Endodermal cell (in vitro differentiated cells): ENCODE results near the gene PPP2R5B. TPM values are rescaled to one million over a fixed set of nuclear protein-coding genes. Genes with fewer than 3 reads are reported as not detected.

Experiments used
- DNase-seq: peaks from one replicate; pipeline ENCODE4 v3.0.0-alpha.2; 2017
- H3K27ac ChIP-seq: 2 replicates; pipeline ENCODE4 v1.5.1; 2013; ENCODE audit warnings: mild to moderate bottlenecking, low read depth, low read length, moderate library complexity
- H3K27me3 ChIP-seq: 2 replicates; pipeline ENCODE4 v1.6.1; 2013; ENCODE audit warnings: mild to moderate bottlenecking, low read length, moderate library complexity; ENCODE audit not compliant: insufficient read depth, control insufficient read depth, poor library complexity, severe bottlenecking
- H3K36me3 ChIP-seq: 2 replicates; pipeline ENCODE4 v1.7.0; 2013; ENCODE audit warnings: mild to moderate bottlenecking, low read length, moderate library complexity; ENCODE audit not compliant: control insufficient read depth, insufficient read depth
- H3K4me1 ChIP-seq: one replicate; pipeline ENCODE4 v1.7.0; 2013; ENCODE audit warnings: low read length; ENCODE audit not compliant: control insufficient read depth, insufficient read depth
- H3K4me3 ChIP-seq: 2 replicates; pipeline ENCODE4 v1.5.1; 2013; ENCODE audit warnings: mild to moderate bottlenecking, low read length, moderate library complexity
- H3K9ac ChIP-seq: 2 replicates; pipeline ENCODE4 v1.6.1; 2013; ENCODE audit warnings: mild to moderate bottlenecking, low read length, moderate library complexity; ENCODE audit not compliant: poor library complexity, severe bottlenecking; ENCODE audit errors: extremely low read depth
- H3K9me3 ChIP-seq: 2 replicates; pipeline ENCODE4 v1.6.1; 2013; ENCODE audit warnings: mild to moderate bottlenecking, low read length, moderate library complexity; ENCODE audit not compliant: control insufficient read depth
- H3K27ac Mint-ChIP-seq: 2 replicates; pipeline ENCODE4 v1.8.0; 2020; ENCODE audit warnings: mixed read lengths
- H3K27me3 Mint-ChIP-seq: 2 replicates; pipeline ENCODE4 v1.8.0; 2021; ENCODE audit warnings: mild to moderate bottlenecking, mixed read lengths; ENCODE audit not compliant: insufficient read depth
- H3K36me3 Mint-ChIP-seq: 2 replicates; pipeline ENCODE4 v1.8.0; 2020; ENCODE audit warnings: low read depth, mixed read lengths
- H3K4me1 Mint-ChIP-seq: 2 replicates; pipeline ENCODE4 v1.8.0; 2020; ENCODE audit warnings: mixed read lengths
- H3K4me3 Mint-ChIP-seq: 2 replicates; pipeline ENCODE4 v1.8.0; 2020; ENCODE audit warnings: mild to moderate bottlenecking, moderate library complexity, mixed read lengths
- H3K9me3 Mint-ChIP-seq: 2 replicates; pipeline ENCODE4 v1.8.0; 2020; ENCODE audit warnings: mild to moderate bottlenecking, mixed read lengths
- WGBS, 2 experiments: methylation state at CpG; one replicate each; pipeline versions ENCODE4 v1.1.5 to v1.1.7; 2013; ENCODE audit warnings: missing lambda C conversion rate in 2 of 2, mixed read lengths in 1 of 2; ENCODE audit not compliant: insufficient coverage in 1 of 2, insufficient read length in 1 of 2; 5-methylcytosine and 5-hydroxymethylcytosine counted together
- total RNA-seq, 2 donors: library from RNA; stranded (reverse); fragmentation: NEBNext Ultra II Directional in 1 of 2; extraction: Animal tissue kit (Norgen Biotek cat#: 25700) in 1 of 2; gene quantifications; 2 replicates in 1 of 2; 3 replicates in 1 of 2; pipeline ENCODE4 v1.2.1, GENCODE V29; 2021
- TF ChIP-seq, protein P1 (sequence below): fragments of 200-600 bp; sonication (generic); conservative IDR thresholded peaks from 2 replicates; pipeline ENCODE4 v1.5.0; 2021; ENCODE audit warnings: antibody characterized with exemption, mild to moderate bottlenecking

The PPP2R5B gene
- total RNA-seq, 2 donors from 2014 or later = 2.8 to 3.3 TPM

DNA sequence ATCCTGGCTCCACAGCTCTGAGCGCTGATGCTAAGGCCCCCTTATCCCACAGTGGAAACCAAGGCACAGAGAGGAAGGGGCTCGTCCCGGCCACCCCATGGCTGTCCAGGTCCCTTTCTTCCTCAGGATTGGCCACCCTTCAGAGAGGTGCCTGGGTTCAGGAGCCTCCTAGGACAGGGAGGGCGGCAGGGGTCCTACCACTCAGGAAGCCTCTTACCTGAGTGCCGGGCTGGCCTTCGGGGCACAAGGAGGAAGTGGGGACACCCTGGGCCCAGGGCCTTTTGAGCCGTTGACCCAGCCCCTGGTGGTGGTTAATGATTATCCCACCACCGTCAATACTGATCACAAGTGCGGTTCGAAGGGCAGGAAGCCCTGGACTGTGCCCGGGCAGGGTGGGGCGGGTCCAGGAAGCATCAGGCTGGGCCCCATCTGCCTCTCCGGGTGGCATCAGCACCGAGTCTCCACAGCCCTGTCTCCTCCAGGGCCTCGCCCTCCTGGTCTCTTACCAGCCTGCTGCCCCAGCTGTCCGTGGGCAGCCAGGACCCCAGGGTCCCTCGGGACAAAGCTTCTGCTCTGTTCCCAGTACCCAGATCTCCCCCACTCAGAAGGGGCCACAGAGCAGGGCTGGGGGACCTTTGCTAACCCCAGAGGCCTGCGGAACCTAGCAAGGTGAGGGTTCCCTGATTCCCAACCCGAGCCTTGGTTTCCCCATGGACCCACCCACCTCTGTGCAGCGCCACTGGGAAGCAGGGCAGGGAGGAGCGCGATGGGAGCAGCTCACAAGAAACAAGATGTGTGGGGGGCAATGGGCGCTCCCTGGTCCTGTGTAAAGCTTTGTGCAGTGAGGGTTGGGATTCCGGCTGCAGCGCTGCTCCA is 31.1 kb upstream of the PPP2R5B start:
- Mint-ChIP-seq H3K27me3 (no peaks in the 10 kb centered on the region), H3K4me3 (no peak overlapping the region), H3K27ac (no peak overlapping the region), H3K36me3 (peaks cover 6% of the 10 kb centered on the region), H3K9me3 (no peaks in the 10 kb centered on the region), H3K4me1 (peaks cover 15% of the 10 kb centered on the region)
- Histone ChIP-seq H3K4me3 (no peak overlapping the region), H3K36me3 (no peaks in the 10 kb centered on the region), H3K9ac (no peak overlapping the region), H3K27ac (no peak overlapping the region), H3K9me3 (no peaks in the 10 kb centered on the region), H3K4me1 (peaks cover 13% of the 10 kb centered on the region), H3K27me3 (no peaks in the 10 kb centered on the region)
- no peak for DNase-seq
- TF ChIP-seq, protein P1, sequence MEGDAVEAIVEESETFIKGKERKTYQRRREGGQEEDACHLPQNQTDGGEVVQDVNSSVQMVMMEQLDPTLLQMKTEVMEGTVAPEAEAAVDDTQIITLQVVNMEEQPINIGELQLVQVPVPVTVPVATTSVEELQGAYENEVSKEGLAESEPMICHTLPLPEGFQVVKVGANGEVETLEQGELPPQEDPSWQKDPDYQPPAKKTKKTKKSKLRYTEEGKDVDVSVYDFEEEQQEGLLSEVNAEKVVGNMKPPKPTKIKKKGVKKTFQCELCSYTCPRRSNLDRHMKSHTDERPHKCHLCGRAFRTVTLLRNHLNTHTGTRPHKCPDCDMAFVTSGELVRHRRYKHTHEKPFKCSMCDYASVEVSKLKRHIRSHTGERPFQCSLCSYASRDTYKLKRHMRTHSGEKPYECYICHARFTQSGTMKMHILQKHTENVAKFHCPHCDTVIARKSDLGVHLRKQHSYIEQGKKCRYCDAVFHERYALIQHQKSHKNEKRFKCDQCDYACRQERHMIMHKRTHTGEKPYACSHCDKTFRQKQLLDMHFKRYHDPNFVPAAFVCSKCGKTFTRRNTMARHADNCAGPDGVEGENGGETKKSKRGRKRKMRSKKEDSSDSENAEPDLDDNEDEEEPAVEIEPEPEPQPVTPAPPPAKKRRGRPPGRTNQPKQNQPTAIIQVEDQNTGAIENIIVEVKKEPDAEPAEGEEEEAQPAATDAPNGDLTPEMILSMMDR = peak; percentile 41
- 86 to 91% methylated on average over 10 to 25 of the region's 25 CpGs for WGBS, 2 experiments

- peaks cover 8% of the 10 kb centered on the region for H3K36me3 Mint-ChIP-seq
- H3K27me3 Mint-ChIP-seq = no peaks in the 10 kb centered on the region
- 48 to 58% methylated on average over 9 to 13 of the region's 14 CpGs for WGBS, 2 experiments
- Histone ChIP-seq H3K9me3 (no peaks in the 10 kb centered on the region), H3K27me3 (no peaks in the 10 kb centered on the region), H3K4me3 (no peak overlapping the region), H3K36me3 (no peaks in the 10 kb centered on the region), H3K4me1 (peaks cover 11% of the 10 kb centered on the region), H3K27ac (no peak overlapping the region), H3K9ac (no peak overlapping the region)
- TF ChIP-seq, protein P1 = peak; percentile 96
- H3K9me3 Mint-ChIP-seq = no peaks in the 10 kb centered on the region
- H3K4me3 Mint-ChIP-seq = no peak overlapping the region
- peak; percentile 98 for DNase-seq
- H3K4me1 Mint-ChIP-seq = peaks cover 10% of the 10 kb centered on the region
- no peak overlapping the region for H3K27ac Mint-ChIP-seq
Observed at GRCh38 chr11:64894070-64894811, 30.2 kb upstream of the PPP2R5B start.

- no peak for DNase-seq
- no peak overlapping the region for H3K4me3 ChIP-seq
- H3K9me3 Mint-ChIP-seq = no peaks in the 10 kb centered on the region
- no peaks in the 10 kb centered on the region for H3K27me3 ChIP-seq
- H3K27me3 Mint-ChIP-seq = no peaks in the 10 kb centered on the region
- H3K9me3 ChIP-seq = no peaks in the 10 kb centered on the region
- TF ChIP-seq, protein P1 = no peak
- WGBS, 2 experiments = 94 to 98% methylated on average over 14 to 39 of the region's 39 CpGs
- peaks cover 9% of the 10 kb centered on the region for H3K4me1 Mint-ChIP-seq
- H3K36me3 Mint-ChIP-seq = peaks cover 12% of the 10 kb centered on the region
- H3K4me1 ChIP-seq = peaks cover 11% of the 10 kb centered on the region
- H3K4me3 Mint-ChIP-seq = no peak overlapping the region
- H3K36me3 ChIP-seq = no peaks in the 10 kb centered on the region
- no peak overlapping the region for H3K27ac Mint-ChIP-seq
- H3K9ac ChIP-seq = no peak overlapping the region
- no peak overlapping the region for H3K27ac ChIP-seq
Observed at GRCh38 chr11:64894812-64895452, 29.6 kb upstream of the PPP2R5B start.
